Activated CD8-positive, alpha-beta memory T cell treated with anti-CD3 and anti-CD28 coated beads, Interleukin-2, amount 50 U/mL, for 4 hours (primary cell): ENCODE data around the gene PRCC.

ENCODE experiments used
- DNase-seq: peaks from one replicate; pipeline ENCODE4 v3.0.0-alpha.2; 2020

PRCC gene

DNA sequence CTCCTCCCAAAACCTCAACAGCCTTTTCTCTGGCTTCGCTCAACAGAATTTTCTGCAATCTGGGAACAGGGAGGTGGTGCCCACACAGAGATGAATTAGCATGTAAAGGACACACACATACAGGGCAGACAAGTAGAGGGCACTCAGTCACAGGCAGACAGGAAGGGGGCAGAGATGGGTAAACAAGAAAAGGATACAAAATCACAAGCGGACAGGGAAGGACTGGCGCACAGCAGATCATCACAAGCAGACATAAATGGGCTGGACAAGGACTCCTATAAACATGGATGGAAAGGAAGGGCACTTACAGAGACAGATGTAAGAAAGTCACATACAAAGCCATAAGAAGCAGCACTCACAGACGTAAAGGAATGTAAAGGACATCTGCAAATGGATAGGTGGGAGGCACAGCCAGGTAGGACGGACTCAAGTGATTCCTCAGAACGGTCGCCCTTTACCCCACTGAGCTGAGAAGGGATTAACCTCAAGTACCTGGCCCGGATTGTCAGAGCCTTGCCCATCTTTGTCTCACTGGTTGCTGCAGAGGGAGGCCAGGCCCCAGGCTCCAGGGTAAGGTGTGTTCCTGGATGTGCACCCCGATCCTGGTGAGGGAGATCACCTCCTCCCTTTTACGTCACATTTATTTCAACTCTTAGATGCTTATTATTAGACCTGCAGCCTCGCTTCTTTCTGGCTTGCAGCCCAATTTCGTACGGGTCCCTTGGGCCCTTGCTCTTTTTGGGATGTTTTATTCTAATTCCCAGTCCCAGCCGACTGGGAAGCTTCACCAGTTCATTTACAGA is 836 bp upstream of the PRCC start:
- no peak for DNase-seq

DNA sequence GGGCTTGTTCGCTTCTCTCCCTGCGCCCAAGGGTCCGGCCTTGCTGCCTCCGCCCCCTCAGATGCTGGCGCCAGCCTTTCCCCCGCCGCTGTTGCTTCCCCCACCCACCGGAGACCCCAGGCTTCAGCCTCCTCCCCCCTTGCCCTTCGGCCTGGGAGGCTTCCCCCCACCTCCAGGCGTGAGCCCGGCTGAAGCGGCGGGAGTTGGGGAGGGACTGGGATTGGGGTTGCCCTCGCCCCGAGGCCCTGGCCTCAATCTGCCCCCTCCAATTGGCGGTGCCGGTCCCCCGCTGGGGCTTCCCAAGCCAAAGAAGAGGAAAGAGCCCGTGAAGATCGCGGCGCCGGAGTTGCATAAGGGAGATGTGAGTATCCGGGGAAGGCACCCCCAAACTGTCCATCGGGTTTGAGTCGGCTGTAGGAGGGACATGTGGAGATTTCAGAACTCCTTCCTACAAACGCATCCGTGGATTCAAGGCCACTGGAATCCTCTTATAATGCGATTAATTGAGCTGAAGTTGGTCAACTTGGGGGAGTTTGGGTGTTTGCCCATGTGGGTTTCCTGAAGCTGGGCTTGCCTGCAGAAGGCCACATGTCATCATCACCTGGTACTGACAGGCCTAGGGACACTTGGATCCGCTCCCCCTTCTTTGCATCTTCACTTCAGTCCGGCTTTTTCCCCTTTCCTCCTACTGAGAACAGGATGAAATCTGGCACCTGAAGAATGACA is 707 bp downstream of the PRCC start:
- no peak for DNase-seq

DNA sequence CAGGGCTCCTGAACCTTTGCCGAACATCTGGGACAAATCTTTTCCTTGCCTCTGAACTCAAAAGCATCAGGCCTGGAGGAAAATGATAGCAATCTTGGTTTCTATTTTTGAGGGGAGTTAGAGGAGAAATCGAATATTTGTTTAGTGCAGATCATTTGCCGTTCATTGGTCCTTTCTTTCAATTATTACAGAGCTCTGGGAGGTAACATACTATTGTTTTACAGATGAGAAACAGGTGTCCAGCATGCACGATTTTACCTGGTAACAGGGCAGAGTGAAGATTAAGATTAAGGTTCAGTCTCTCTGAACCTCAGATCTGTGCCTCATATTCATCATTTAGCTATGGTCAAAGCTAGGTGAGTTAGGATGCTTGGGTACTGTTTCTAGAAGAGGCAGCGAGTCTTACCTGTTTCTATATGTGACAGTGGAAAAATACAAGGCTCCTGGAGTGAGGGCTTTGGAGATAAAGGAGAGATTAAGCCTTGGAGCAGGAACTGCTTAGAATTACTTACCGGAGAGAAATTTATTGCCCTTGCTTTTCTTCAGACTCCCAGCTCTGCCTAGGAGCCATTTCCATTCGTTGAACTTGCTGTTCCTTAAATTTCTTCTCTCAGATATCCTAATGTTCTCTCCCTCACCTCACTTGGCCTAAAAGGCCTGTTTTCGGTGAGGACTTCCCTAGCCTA is 1.4 kb downstream of the PRCC start:
- no peak for DNase-seq

DNA sequence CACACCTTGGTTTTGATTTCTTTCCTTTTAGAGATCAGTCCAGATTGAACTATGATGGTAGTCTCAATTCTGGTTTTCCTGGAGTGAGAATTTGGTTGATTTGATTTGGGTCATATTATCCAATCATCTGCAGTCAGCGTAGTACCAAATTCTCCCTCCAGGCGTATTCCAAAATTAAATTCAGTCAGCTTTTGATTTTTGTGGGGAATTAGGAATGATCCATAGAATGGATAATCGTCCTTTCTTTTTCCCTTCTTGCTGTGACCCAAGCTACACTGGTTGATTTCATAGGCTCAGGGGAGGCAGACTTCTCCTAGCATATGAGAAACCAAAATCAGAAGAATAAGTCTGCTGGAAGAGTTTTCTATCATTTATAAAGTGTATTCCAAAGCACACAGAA is 4.9 kb downstream of the PRCC start:
- no peak for DNase-seq

DNA sequence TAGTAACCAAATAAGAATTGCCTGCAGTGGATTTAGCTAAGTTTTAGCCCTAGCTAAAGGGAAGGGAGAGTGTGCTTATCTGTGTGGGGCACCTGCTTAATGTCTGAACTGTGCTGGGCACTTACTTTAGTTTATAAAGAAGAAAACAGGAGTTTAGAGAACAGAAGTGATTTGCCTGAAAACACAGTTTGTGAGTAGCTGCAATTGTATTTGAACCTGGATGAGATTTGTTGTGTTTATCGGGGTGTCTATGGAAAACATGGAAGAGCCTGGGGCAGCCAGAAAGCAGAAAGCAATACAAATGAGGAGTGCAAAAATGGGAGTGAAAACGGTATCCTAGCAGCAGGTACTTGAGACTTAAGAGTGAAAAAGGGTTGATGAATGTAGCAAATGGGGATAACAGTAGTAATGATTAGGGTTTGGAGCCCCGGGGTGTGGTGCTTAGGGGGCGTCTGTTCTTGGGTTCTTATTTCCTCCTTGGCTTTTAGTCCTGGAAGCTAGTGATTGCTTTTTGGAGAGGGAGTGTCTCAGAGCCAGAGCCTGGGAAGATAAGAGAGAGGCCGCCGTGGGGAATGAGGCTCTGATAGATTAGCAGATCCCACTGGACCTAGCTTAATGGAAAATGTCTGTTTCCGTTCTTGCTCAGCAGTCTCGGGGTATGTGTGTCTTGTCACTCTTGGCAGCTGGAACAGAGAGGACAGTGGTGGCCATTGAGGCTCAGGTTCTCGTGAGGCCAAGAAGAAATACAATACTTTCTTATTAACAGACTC is 5.6 kb downstream of the PRCC start:
- DNase-seq: no peak

- no peak for DNase-seq
Measured at GRCh38 chr1:156773607-156774006, 6.3 kb downstream of the PRCC start.

- DNase-seq: no peak
Measured at GRCh38 chr1:156775799-156776198, 8.5 kb downstream of the PRCC start.

- no peak for DNase-seq
Measured at GRCh38 chr1:156776942-156777341, 9.6 kb downstream of the PRCC start.

GRCh38 chr1:156777573-156777972 is 10.2 kb downstream of the PRCC start:
- no peak for DNase-seq

DNA sequence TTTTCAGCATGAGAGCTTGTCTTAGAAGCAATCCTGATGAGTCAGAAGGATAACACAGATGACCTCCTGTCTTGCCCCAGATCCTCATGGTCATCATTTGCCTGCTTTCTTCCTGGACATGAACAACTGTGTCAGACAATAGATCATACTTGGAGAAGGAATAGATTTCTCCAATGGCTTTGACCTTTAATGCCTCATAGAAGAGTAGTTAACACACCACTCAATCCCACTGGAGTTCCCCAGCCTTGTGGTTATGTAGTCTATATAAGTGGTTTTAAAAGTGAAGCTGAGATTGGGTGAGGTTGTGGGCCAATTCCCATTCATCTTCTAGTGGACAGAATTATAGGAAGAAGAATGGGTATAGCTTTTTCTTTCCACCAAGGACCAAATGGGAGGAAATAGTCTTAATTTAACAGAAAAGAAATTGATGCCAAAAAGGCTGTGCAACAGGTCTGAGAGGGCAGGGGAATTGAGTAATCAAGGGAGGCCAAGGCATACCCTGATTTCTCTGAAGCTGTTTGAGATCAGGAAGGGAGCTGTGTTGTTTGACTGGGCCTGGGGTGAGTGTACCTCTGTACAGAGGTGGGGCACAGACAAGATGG is 14.4 kb downstream of the PRCC start:
- DNase-seq: no peak

- DNase-seq: no peak
Measured at GRCh38 chr1:156785458-156785857, 18.1 kb downstream of the PRCC start.

GRCh38 chr1:156786640-156787039 is 19.3 kb downstream of the PRCC start:
- DNase-seq: no peak

DNA sequence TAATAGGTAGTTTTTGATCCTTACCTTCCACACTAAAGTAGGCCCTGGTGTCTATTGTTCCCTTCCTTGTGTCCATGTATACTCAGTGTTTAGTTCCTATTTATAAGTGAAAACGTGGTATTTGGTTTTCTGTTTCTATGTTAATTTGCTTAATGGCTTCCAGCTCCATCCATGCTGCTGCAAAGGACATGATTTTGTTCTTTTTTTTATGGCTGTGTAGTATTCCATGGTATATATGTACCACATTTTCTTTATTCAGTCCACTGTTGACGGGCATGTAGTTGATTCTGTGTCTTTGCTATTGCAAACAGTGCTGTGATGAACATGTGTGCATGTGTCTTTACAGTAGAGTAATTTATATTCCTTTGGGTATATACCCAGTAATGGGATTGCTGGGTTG is 20.8 kb downstream of the PRCC start:
- no peak for DNase-seq

DNA sequence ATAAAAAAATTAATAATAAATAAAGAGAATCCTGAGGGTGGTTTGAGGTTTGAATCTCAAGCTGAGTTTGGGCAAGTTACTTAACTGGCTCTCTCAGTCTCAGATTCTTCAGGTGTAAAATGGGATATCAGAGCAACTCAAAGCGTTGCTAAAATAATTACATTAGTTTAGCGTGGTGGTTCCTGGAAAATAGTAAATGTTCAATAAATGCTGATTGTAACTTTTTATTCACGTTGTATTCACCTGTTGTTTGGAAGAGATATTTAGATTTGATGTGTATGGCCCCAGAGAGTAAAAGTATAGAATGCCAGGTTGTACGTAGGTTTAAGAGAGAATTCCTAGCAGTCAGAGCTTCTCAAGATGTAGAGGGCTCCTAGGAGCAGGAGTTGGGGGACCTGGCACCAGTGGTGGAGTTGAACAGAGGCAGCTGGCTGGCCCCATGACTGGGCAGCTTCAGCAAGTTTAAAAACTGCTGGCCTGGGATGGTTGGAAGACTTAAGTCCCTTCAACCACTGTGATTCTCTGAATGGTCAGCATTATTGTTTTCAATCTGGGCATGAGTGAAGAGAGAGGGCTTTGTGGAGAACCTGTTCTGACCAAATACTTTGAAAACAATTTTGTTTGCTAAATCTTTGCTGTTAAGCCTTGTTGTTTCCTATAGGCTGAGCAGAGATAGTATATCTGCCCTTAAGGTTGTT is 22.4 kb downstream of the PRCC start:
- no peak for DNase-seq

- no peak for DNase-seq
Measured at GRCh38 chr1:156794506-156795373, 27.4 kb downstream of the PRCC start.

DNA sequence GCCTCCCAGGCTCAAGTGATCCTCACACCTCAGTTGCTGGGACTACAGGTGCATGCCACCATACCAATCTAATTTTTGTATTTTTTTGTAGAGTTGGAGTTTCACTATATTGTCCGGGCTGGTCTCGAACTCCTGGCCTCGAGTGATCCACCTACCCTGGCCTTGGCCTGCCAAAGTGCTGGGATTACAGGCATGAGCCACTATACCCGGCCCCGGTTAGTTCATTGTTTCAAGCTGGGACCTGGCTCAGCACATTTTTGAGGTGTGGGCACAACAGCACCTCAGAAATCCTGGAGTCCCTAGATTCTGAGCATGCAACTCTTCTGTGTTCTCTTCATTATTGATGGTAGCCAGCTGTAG is 28.0 kb downstream of the PRCC start:
- DNase-seq: no peak

- no peak for DNase-seq
Measured at GRCh38 chr1:156795787-156796186, 28.5 kb downstream of the PRCC start.

GRCh38 chr1:156796340-156797097 is 29.2 kb downstream of the PRCC start:
- DNase-seq: no peak

DNA sequence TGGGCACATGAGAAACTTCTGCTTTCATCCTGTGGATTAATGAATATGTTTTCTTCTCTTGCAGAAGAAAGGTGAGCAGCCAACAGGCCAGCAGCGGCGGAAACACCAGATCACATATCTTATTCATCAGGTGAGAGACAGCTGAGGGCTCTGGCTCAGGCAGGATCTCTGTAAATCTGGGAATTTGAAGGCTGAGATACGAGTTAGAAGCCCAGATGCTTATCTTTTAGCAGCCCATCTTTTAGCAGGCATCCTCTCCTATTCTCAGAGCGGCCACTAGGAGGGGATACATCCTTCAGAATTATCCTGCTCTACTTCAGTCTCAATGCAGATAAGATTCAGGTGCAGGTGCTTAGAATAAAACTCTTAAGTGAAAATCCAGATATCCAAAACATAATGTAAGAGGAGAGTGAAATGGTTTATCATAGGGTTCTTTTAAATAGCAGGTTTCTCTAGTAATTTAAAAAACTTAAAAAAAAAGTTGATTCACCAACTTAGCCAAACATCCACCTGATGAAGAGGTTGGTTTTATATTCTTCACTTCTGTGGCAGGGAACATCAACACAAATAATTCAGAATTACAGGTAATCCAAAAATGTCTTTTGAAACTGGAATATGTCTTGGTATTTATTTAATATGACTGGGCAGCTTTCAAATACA is 30.0 kb downstream of the PRCC start:
- peak; percentile 65 for DNase-seq
